T-helper 17 cell (primary cell): Measurements from ENCODE around the gene KCNN1. TPM values are rescaled to one million over a fixed set of nuclear protein-coding genes. Genes with fewer than 3 reads are reported as not detected.

Experiments used
- ATAC-seq: fragments of 150-1000 bp; cut with Tn5 transposase; 2 replicates; pipeline ENCODE4 v1.10.0; 2021; ENCODE audit warnings: mild to moderate bottlenecking, moderate library complexity
- DNase-seq, 3 donors: peaks; one replicate each; pipeline versions ENCODE4 v3.0.0 to v3.0.0-alpha.2; 2020 to 2021
- H3K9me3 ChIP-seq: one replicate; pipeline ENCODE4 v1.7.0; 2013; ENCODE audit warnings: low read length, mild to moderate bottlenecking; ENCODE audit not compliant: control insufficient read depth, poor library complexity, severe bottlenecking
- H3K27ac Mint-ChIP-seq: one replicate; pipeline ENCODE4 v1.8.0; 2022; ENCODE audit warnings: mild to moderate bottlenecking, moderate library complexity, mixed read lengths
- H3K27me3 Mint-ChIP-seq: one replicate; pipeline ENCODE4 v1.8.0; 2022; ENCODE audit warnings: mixed read lengths
- H3K36me3 Mint-ChIP-seq: one replicate; pipeline ENCODE4 v1.8.0; 2022; ENCODE audit warnings: low read depth, mixed read lengths
- H3K4me1 Mint-ChIP-seq: one replicate; pipeline ENCODE4 v1.8.0; 2022; ENCODE audit warnings: mild to moderate bottlenecking, mixed read lengths
- H3K4me3 Mint-ChIP-seq: one replicate; pipeline ENCODE4 v1.8.0; 2022; ENCODE audit warnings: mild to moderate bottlenecking, moderate library complexity, mixed read lengths
- total RNA-seq, 4 donors: library from RNA in 2 of 4; stranded (reverse) in 2 of 4; gene quantifications; one replicate each; pipeline ENCODE4 v1.2.3 and lab custom pipeline; 2022 to 2026

Gene KCNN1
- total RNA-seq, 2 donors from 2014 or later: not detected

DNA sequence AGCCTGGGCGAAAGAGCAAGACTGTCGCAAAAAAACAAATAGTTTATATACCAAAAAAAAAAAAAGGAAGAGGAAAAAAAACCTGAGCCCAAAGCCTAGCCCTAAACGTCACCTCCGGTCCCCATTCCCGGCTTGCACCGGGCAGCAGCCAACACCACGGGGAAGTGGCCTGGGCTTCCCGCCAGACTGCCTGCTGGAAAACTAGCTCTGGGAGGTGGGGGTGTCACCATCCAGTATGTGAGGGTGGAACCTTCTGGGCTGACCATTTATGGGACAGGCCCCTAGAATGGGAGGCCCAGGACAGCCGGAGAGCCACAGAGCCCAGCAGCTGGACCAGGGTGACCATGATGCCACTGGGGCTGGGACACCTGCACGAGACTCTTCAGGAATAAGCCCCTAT is 82.5 kb downstream of the KCNN1 start:
- Mint-ChIP-seq H3K4me3 (no peak overlapping the region), H3K4me1 (peaks cover 36% of the 10 kb centered on the region), H3K27ac (peak overlapping the region; percentile 53), H3K27me3 (no peaks in the 10 kb centered on the region), H3K36me3 (no peaks in the 10 kb centered on the region)
- DNase-seq (no peak), ATAC-seq (no peak)
- H3K9me3 ChIP-seq: no peaks in the 10 kb centered on the region

Other genes starting within 250 kb of the KCNN1 start
- gene MAP1S, start 247.6 kb upstream of the KCNN1 start, total RNA-seq: 10 to 100 TPM; 34.6 to 36.0 TPM
- 10 to 100 TPM; 69.2 to 71.9 TPM for gene FCHO1, start 215.6 kb upstream of the KCNN1 start, total RNA-seq
- under 1 TPM; 0.52 to 0.94 TPM for gene B3GNT3, start 172.0 kb upstream of the KCNN1 start, total RNA-seq
- 1 to 10 TPM; 5.0 to 9.1 TPM for gene INSL3, start 145.6 kb upstream of the KCNN1 start, total RNA-seq
- 100 to 1,000 TPM; 149 to 211 TPM for gene JAK3, start 119.1 kb upstream of the KCNN1 start, total RNA-seq
- gene RPL18A, start 107.2 kb upstream of the KCNN1 start, total RNA-seq: 1,000 to 10,000 TPM; 3,447 to 3,486 TPM
- 1 to 10 TPM; 1.3 to 2.0 TPM for gene SLC5A5, start 95.2 kb upstream of the KCNN1 start, total RNA-seq
- 10 to 100 TPM; 21.8 to 27.0 TPM for gene CCDC124, start 34.1 kb upstream of the KCNN1 start, total RNA-seq
- gene ARRDC2, start 41.1 kb downstream of the KCNN1 start, total RNA-seq: 100 to 1,000 TPM; 165 to 166 TPM
- 10 to 100 TPM; 56.7 to 71.1 TPM for gene IL12RB1, start 119.8 kb downstream of the KCNN1 start, total RNA-seq
- gene MAST3, start 130.7 kb downstream of the KCNN1 start, total RNA-seq: 10 to 100 TPM; 38.2 to 50.8 TPM
- gene PIK3R2, start 186.1 kb downstream of the KCNN1 start, total RNA-seq: 1 to 10 TPM; 8.6 to 9.1 TPM
- 10 to 100 TPM; 10.1 to 25.8 TPM for gene IFI30, start 206.7 kb downstream of the KCNN1 start, total RNA-seq
- 1 to 10 TPM; 3.8 TPM for gene MPV17L2, start 226.1 kb downstream of the KCNN1 start, total RNA-seq
- gene RAB3A, start 236.9 kb downstream of the KCNN1 start, total RNA-seq: 10 to 100 TPM in 1 of 2 donors, 1 to 10 TPM in 1; 7.4 to 15.3 TPM